Lower leg skin (tissue), 4 donors: ENCODE results near the gene RER1. TPM values are rescaled to one million over a fixed set of nuclear protein-coding genes. Genes with fewer than 3 reads are reported as not detected.

Source experiments
- DNase-seq, 2 donors: peaks; one replicate each; pipeline ENCODE4 v3.0.0-alpha.2; 2019; ENCODE audit warnings: low spot score in 2 of 2
- H3K4me3 ChIP-seq: fragments of 200-600 bp; sonication (generic); 2 replicates; pipeline ENCODE4 v1.5.1; 2017; ENCODE audit warnings: mild to moderate bottlenecking, low read depth; ENCODE audit not compliant: poor library complexity, severe bottlenecking
- CTCF ChIP-seq, 3 donors: fragments of 450-650 bp; IDR thresholded peaks; one replicate each; pipeline ENCODE4 v1.5.1; 2016; ENCODE audit warnings: antibody characterized with exemption in 3 of 3, mild to moderate bottlenecking in 3 of 3, moderate library complexity in 2 of 3
- POLR2A ChIP-seq, 2 donors: fragments of 450-650 bp; IDR thresholded peaks; one replicate each; pipeline ENCODE4 v1.6.1; 2016 to 2017; ENCODE audit warnings: antibody characterized with exemption in 2 of 2, mild to moderate bottlenecking in 1 of 2, moderate library complexity in 1 of 2
- WGBS, 2 donors: methylation state at CpG; one replicate each; pipeline ENCODE4 v1.1.5; 2018; 5-methylcytosine and 5-hydroxymethylcytosine counted together
- intact Hi-C: fragments of 100-400 bp; cut with DNase I; formaldehyde crosslinking; loops from one replicate; pipeline ENCODE4 v1.15.0; 2023; ENCODE audit warnings: low total_unique reads
- total RNA-seq, 4 donors: library from RNA; depleted of rRNA; stranded (reverse); fragments of >200 nt; gene quantifications; one replicate each; pipeline ENCODE4 v1.1.0, GENCODE V29; 2016

The RER1 gene
- total RNA-seq, 4 donors from 2014 or later = 67.4 to 114 (median 70.7) TPM

- peak in 1 of 2 donors; percentile 79 for DNase-seq
- no peak for TF ChIP-seq CTCF (IDR thresholded peaks at IDR 0.05)
- no peak for TF ChIP-seq POLR2A (IDR thresholded peaks at IDR 0.05)
- intact Hi-C loops = no loop called here
- WGBS, 2 donors = 80 to 81% methylated on average over 9 of the region's 9 CpGs
- H3K4me3 ChIP-seq = no peak overlapping the region
Measured at GRCh38 chr1:2349806-2350205, 41.8 kb upstream of the RER1 start.

- DNase-seq = peak in 1 of 2 donors; percentile 46
- intact Hi-C loops = no loop called here
- WGBS, 2 donors = 64 to 78% methylated on average over 10 of the region's 10 CpGs
- H3K4me3 ChIP-seq = no peak overlapping the region
- TF ChIP-seq POLR2A (IDR thresholded peaks at IDR 0.05) = no peak
- TF ChIP-seq CTCF (IDR thresholded peaks at IDR 0.05) = no peak
Measured at GRCh38 chr1:2350501-2350900, 41.1 kb upstream of the RER1 start.

- H3K4me3 ChIP-seq = no peak overlapping the region
- peak in 1 of 2 donors; percentile 78 for DNase-seq
- TF ChIP-seq POLR2A (IDR thresholded peaks at IDR 0.05) = no peak
- no peak for TF ChIP-seq CTCF (IDR thresholded peaks at IDR 0.05)
- WGBS, 2 donors = 85 to 87% methylated on average over 27 to 31 of the region's 31 CpGs
- intact Hi-C loops = no loop called here
Measured at GRCh38 chr1:2350911-2351655, 40.6 kb upstream of the RER1 start.

GRCh38 chr1:2351723-2352122 is 39.9 kb upstream of the RER1 start:
- no peak overlapping the region for H3K4me3 ChIP-seq
- TF ChIP-seq CTCF (IDR thresholded peaks at IDR 0.05) (no peak), POLR2A (IDR thresholded peaks at IDR 0.05) (no peak)
- DNase-seq = peak in 1 of 2 donors; percentile 59
- intact Hi-C loops = no loop called here
- 93 to 97% methylated on average over 8 of the region's 8 CpGs for WGBS, 2 donors

GRCh38 chr1:2352341-2352896 is 39.2 kb upstream of the RER1 start:
- intact Hi-C loops = no loop called here
- TF ChIP-seq POLR2A (IDR thresholded peaks at IDR 0.05) (no peak), CTCF (IDR thresholded peaks at IDR 0.05) (no peak)
- DNase-seq = no peak
- H3K4me3 ChIP-seq = no peak overlapping the region
- 70 to 73% methylated on average over 11 of the region's 11 CpGs for WGBS, 2 donors
